B cell (primary cell): Measurements from ENCODE around the gene ITIH3.

Experiments
- CTCF ChIP-seq: fragments of 200-600 bp; IDR thresholded peaks from one replicate; pipeline ENCODE4 v1.8.0; 2022; ENCODE audit warnings: antibody characterized with exemption, mild to moderate bottlenecking
- EZH2 ChIP-seq: IDR thresholded peaks from 2 replicates; pipeline ENCODE4 v1.6.1; 2012; ENCODE audit warnings: borderline replicate concordance, low read depth, mild to moderate bottlenecking, moderate library complexity, low read length; ENCODE audit not compliant: insufficient read depth, poor library complexity, severe bottlenecking

GRCh38 chr3:52769786-52770455 is 24.7 kb upstream of the ITIH3 start:
- no peak for TF ChIP-seq CTCF
- no peak for TF ChIP-seq EZH2
